ENCODE data around the gene SET.

DNA sequence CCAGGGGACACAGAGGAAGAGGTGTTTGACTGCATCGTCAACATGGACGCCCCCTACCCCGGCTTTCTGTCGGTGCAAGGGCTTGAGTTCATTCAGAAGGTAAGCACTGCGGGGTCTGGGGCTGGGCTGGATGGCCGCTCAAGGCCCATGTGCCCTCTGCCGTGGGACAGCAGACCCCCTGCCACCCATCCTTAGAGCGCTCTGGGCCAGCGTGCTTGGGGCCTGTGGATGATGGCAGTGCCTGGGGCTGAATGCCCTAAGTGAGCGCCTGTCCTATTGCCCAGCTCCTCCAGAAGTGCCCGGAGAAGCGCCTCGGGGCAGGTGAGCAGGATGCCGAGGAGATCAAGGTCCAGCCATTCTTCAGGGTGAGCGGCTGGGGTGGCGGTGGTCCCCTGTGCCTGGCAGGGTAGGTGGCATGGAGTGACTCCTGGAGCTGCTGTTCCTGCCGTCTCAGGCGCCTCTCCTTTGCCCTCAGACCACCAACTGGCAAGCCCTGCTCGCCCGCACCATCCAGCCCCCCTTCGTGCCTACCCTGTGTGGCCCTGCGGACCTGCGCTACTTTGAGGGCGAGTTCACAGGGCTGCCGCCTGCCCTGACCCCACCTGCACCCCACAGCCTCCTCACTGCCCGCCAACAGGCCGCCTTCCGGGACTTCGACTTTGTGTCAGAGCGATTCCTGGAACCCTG is 31.0 kb downstream of the SET start:
- no peak for TF ChIP-seq POLR2A (IDR thresholded peaks at IDR 0.05)
- TF ChIP-seq, protein P1, sequence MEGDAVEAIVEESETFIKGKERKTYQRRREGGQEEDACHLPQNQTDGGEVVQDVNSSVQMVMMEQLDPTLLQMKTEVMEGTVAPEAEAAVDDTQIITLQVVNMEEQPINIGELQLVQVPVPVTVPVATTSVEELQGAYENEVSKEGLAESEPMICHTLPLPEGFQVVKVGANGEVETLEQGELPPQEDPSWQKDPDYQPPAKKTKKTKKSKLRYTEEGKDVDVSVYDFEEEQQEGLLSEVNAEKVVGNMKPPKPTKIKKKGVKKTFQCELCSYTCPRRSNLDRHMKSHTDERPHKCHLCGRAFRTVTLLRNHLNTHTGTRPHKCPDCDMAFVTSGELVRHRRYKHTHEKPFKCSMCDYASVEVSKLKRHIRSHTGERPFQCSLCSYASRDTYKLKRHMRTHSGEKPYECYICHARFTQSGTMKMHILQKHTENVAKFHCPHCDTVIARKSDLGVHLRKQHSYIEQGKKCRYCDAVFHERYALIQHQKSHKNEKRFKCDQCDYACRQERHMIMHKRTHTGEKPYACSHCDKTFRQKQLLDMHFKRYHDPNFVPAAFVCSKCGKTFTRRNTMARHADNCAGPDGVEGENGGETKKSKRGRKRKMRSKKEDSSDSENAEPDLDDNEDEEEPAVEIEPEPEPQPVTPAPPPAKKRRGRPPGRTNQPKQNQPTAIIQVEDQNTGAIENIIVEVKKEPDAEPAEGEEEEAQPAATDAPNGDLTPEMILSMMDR (IDR thresholded peaks at IDR 0.05): no peak

All from tibial nerve (tissue), 3 donors.